HG03378 (cell line): ENCODE data around the gene GID4.

ENCODE experiments used
- ATAC-seq: cut with Tn5 transposase; IDR thresholded peaks from one replicate; pipeline ENCODE4 v1.9.1; 2021; ENCODE audit warnings: mild to moderate bottlenecking, moderate library complexity; ENCODE audit not compliant: unreplicated experiment

Gene GID4

DNA sequence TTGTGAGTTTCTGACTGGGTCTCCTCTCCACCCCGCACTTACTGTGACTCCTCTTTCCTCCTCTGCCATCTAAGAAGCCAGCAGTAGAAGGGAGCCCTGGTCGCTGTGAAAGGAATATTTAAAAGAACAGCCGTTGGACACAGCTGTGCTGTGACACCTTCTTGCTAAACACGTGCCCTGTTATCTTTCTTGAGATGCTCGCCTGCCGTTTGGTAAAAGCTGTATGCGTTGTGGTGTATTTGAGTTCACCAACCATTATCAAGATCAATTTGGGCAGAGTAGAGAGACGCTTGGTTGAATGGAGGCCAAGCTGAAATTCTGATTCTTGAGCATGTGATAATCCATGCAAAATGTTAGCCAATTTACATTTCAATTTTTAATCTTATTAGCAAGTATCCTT, 3.8 kb downstream of the GID4 start:
- ATAC-seq: no peak

DNA sequence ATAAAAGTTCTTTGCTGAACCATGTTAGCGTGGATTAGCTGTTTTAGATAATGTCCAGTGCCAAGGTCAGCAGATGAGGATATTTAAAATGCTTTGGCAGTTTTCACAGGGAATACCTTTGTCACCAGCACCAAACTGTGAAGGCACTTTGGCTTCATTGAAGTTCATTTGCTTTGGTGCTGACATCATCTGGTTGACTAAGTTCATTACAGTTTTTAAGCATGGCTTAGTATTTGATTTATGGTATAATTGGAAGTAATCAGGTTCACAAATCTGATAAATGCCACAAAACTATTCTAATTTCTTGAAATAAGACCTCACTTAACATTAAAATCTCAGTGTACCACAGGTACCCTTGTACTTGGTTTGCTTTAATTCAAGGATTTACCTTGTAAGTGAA, 4.3 kb downstream of the GID4 start:
- ATAC-seq: no peak

DNA sequence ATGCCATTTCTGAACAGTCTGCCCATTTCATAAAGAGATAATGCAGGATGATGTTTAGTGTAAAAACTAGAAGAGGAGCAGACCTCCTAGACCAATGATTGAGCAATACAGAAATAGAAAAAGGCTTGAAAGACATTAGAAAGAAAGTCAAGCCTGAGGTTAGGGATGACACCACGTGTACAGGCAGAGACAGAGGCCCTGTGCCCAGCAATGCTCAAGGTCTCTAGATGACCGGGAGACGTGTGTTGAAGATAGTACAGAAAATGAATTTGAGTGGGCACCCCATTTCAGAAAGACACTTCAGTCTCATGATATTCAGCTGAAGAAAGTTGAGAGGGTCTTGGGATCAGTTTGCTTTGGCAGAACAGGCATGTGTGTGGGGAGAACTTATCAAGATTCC, 5.4 kb downstream of the GID4 start:
- no peak for ATAC-seq

DNA sequence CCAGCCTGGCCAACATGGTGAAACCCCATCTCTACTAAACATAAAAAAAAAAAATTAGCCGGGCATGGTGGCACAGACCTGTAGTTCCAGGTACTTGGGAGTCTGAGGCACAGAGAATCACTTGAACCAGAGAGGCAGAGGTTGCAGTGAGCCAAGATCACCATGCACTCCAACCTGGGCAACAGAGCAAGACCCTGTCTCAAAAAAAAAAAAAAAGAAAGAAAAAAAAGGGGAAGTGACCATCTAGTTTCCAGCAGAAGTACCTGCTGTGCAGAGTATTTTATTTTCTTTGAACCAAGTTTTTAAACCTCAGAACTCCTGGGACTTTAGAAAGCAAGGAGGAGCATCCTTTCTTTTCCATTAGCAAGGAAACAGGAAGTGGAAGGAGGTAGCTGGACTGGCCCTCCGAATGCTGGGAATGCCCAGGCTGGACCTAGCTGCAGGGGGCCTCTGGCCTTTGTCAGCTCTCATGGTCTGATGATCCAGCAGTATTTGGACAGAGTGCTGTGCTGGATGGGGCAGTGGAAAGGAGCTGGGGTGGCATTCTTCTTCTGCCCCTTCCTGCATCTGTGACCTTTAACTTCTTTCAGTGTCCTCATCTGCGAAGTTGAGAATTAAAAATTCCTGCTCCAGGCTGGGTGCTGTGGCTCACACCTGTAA, 6.6 kb downstream of the GID4 start:
- no peak for ATAC-seq

DNA sequence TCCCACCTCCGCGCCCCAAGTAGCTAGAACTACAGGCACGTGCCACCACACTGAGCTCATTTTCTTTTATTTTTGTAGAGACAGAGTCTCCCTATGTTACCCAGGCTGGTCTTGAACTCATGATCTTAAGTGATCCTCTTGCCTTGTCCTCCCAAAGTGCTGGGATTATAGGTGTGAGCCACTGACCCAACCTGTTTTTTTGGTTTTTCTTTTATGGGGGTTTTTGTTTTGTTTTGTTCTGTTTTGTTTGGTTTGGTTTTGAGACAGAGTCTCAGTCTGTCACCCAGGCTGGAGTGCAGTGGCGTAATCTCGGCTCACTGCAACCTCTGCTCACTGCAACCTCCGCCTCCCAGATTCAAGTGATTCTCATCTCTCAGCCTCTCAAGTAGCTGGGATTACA, 16.4 kb downstream of the GID4 start:
- ATAC-seq: no peak

DNA sequence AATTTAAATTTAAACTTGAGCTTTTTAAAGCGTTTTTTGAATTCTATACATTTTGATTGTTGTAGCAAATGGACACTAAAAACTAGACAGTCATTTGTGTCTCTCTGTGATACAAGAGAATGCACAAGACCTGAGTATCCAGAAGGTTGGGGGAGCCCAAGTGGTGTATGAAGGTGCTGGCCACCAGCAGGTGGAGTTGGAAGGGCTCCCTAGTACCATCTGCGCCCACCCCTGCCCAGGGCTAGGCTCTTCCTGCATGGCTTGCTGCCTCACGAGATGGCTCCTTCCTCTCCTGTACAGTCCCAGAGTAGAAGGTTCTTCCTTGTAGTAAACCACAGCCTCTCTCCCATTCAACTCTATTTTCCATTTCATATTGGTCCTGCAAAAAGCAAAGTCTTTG, 17.0 kb downstream of the GID4 start:
- no peak for ATAC-seq

DNA sequence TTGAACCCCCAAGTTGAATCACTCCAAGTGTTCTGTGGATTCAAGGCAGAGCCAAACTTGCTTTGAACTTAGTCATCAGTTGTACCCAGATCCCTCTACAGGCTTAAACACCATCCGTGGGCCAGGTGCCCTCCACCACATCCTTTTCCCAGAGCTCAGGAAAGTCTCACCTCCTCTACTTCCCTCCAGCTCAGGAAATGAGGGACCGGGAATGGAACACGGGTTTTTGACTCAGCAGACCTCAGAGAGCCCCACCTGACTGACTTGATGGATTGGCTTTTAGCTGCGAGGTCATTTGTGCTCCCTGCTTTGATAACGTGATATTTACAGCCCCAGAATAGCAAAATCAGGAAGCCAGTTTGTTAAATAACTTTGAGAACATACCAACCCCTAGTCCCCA, 20.1 kb downstream of the GID4 start:
- ATAC-seq: no peak

DNA sequence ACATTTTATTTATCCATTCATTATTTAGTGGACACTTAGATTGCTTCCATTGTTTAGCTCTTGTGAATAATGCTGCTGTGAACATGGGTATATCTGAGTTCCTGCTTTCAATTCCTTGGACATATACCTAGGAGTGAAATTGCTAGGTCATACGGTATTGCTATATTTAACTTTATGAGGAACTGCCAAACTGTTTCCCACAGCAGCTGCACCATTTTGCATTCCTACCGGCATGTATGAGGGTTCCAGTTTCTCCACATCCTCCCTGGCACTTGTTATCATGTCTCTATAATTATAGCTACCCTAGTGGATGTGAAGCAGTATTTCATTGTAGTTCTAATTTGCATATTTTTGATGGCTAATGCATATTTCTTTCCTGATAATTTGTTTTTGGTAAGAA, 24.8 kb downstream of the GID4 start:
- ATAC-seq: no peak

DNA sequence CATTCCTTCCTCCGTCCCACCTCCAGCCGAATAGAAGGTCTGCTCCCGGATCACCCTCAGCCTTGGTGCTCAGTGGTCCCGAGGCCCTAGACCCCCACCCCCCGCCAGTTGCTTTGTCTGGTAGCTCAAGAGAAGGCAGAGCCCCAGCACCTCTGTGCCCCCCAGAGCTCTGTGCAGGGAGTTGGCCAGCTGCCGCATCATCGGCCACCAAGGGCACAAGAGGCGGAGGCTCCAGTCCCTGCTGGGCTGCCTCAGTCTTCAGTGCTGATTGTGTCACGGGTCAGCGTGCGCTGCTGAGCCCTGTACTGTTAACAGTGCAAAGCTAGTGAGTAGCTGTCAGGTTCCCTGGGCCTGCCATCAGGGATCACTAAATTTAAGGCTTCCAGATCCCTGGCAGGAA, 26.3 kb downstream of the GID4 start:
- no peak for ATAC-seq

DNA sequence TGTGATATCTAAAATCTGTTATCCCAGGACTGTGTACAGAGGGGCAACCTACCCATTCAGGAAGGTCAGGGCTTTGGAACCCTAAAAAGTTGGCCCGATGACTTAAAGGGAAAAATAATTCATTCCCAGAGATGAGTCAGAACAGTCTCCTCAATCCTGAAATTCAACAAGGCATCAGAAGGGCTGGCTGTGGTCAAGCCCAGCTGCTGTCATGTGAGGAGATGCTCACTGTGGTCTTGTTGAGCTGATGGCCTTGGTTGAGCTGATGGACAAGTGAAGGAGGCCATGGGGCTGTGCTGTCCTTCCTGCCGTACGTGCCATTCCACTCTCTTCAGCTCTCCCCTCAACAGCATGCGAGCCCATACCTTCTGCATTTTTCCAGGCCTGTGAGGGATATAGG, 27.7 kb downstream of the GID4 start:
- ATAC-seq: no peak

DNA sequence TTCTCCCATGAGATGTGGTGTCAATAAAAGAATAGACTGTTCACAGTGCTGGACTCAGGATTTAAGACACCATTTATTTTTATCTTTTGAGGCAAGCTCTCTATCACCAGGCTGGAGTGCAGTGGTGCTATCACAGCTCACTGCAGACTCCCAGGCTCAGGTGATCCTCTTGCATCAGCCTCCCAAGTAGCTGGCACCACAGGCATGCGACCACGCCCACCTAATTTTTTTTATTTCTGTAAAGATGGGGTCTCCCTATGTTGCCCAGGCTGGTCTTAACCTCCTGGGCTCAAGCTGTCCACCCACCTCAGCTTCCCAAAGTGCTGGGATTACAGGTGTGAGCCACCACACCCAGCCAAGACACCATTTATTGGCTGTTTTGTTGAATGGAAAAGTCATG, 29.9 kb downstream of the GID4 start:
- ATAC-seq: no peak

DNA sequence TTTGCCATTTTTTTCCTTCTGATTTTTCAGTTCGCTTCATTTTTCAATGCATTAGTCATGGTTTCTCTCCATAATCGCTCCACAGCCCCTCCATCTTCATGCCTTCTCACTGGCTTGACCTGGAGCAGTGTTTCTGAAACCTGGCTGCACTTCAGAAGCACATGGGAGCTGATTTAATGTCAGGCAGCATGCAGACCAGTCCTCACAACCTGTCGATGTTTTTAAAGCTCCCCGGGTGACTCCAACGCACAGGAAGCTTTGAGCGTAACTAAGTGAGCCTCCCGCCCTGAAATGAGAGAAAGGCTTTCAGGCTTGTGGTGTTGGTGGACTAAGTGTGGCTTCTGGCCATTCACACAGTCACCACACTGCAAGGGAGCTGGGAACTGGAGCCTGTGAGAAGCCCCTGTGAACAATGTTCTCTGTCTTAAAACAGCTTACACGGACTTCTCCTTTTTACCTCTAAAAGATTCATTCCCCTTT, 31.7 kb downstream of the GID4 start:
- ATAC-seq: no peak

DNA sequence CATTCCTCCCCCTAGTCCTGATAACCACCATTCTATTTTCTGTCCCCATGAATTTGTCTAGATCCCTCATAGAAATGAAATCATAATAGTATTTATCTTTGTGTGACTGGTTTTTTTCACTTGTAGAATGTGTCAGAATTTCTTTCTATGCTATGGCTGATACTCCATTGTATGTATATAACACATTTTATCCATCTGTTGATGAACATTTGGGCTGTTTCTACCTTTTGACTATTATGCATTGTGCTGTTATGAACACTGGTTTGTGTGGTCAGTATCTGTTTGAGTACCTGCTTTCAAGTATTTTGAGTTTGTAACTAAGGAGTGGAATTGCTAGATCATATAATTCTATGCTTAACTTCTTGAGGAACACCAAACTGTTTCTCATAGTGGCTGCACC, 32.5 kb downstream of the GID4 start:
- no peak for ATAC-seq

DNA sequence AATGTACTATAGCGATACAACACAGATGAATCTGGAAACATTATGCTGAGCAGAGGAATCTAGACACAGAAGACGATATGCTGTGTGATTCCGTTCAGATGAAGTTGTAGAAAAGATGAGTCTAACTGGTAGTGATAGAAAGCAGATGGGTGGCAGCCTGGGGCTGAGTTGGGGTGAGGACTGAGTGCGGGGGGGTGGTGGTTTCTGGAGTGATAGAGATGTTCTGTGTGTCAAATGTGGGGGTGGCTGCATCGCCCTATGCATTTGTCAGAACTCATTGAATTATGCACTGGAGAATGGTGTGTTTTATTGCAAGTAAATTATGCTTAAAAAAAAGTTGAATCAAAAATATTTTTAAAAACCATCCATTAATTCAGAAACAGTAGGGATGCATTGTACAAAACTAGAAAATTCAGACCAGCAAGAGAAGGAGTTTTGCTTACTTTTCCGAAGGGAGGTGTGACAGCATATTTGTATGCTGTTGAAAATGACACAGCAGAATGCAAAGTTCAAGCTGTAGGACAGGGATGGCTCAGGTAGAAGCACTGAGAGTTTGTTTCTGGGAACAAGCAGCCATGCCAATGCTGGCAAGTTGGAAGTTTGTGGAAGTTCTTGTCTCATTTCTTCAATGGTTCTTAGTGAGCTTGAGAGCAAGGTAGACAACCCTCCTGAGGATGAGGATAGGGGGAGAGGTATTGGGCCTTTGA, 35.5 kb downstream of the GID4 start:
- no peak for ATAC-seq

DNA sequence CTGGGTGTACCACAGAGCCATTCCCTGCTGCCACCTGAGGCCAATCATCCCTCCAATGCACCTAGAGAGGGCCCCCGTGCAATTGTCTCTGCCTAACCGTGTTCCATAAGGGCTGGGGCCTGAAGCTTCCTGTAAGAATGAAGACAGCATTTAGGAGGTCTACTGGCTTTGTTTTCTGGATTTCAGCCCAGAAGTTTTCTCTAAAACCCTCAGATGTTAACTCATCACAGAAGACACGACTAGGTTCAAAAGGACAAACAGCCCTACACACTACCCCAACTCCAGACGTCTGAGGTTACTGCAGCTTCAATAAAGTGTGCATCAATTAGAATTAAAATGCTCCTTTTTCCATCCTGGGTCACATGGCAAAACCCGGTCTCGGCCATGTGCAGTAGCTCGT, 37.7 kb downstream of the GID4 start:
- ATAC-seq: no peak

DNA sequence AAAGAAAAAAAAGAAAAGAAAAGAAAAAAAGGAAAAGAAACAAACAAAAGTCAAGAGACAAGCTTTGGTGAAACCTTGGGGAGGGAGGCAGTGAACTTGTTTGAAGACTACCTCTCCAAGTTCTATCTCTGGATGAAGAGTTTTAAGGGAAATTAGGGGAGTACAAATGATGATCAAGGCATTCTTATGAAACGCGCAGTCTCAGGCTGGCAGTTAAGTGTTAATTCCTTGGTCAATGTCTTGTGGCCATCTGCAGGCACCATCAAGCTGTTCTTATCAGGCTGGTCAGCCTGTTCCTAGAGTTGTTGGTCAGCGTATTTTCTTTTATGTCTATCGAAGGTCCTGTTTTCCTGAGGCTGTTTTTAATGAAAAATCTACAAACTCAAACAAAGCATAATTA, 40.3 kb downstream of the GID4 start:
- no peak for ATAC-seq

DNA sequence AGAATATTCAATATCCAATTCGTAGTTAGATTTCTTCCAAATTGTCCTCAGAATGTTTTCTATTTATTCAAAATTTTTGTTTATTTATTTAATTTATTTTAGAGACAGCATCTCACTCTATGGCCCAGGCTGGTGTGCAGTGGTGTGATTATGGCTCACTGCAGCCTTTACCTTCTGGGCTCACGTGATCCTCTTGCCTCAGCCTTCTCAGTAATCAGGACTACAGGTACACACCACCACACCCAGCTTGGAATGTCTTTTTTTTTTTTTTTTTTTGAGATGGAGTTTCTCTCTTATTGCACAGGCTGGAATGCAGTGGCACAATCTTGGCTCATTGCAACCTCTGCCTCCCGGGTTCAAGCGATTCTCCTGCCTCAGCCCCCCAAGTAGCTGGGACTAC, 45.0 kb downstream of the GID4 start:
- ATAC-seq: no peak

DNA sequence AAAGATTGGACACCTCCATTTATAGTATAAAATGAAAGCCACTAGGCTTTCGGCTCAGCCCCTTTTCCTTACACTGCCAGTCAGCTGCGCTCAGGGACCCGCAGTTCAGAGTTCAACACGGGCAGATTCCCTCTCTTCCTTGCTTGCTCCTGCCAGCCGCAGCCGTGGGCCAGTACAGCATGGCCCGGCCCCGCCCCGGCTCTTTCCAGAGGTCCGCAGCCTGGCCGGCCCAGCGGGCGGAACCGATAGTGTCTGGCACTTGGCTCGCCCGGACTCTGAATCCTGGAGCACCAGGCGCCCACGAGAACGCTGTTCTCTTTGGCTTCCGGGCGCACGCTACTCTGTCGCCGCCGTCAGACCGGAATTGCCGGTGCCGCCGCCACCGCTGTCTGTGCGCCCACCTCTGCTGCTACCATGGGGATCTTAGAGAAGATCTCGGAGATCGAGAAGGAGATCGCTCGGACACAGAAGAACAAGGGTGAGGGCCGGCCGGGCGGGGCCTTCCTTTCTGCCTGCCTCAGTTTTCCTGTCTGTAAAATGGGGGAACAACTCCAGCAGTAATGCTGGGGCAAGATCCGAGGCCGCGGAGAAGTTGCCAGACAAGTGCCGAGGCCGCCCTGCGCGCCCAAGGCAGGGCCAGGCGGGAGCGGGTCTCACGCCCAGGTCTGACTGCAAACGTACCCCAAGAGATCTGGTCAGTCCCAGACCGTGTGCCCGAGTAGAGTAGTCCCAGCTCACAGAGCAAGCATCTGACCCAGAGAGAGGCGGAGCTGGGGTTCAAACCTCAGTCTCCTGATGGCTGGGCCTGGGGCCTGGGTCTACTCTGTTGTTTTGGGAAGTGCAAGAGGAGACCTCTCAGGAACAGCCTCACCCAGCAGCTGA, 48.6 kb downstream of the GID4 start, which contains the start of gene DRG2:
Gene DRG2, plus strand, starts transcription at position 339 of the 882 bp plus-strand sequence. Its CDS starts 76 bp downstream, at position 415.
- ATAC-seq: peak; percentile 76

DNA sequence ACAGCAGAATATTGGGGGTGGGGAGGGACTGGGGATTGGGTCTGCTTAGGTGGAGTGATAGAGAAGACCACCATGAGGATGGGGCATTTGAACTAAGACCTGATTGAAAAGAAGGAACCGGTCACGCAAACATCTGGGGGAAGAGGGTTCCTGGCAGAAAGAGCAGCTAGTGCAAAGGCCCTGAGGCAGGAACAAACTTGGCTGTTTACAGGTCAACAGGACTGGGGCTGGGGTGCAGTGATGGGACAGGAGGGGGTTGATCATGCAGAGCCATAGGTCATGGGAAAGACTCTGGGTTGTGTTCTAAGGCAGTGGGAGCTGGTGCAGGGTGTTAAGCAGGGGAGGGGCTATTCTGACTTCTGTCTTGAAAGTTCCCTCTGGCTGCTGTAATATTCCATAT, 50.4 kb downstream of the GID4 start:
- no peak for ATAC-seq

DNA sequence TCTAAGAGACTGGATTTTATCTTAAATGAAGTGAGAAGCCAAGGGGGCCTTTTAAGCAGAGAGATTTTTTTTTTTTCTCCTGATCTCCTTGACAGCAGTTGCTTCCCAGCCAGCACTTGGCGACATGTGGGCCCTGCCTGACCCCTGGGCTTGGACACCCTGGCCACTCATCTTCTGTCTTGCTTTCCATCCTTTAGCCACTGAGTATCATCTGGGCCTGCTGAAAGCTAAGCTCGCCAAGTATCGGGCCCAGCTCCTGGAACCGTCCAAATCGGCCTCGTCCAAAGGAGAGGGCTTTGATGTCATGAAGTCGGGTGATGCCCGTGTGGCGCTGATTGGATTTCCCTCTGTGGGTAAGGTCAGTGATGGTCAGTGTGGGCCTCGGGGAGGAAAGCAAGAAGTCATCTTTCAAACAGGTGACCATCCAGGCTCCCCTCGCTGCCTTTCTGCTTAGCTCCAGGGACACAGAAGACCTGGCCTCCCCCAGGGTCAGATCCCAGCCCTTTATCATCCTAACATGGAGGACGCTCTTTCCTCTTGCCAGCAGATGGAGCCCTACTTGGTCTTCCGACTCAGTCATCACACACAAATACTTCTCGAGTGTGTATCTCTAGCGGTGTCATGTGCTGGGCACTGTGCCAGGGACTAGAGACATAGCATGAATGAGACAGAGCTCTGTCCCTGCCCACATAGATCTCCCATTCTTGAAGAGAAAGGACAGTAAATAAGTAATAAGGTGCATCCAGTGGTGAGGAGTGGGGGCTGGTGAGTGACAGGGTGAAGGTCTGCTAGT, 54.6 kb downstream of the GID4 start:
- ATAC-seq: no peak

DNA sequence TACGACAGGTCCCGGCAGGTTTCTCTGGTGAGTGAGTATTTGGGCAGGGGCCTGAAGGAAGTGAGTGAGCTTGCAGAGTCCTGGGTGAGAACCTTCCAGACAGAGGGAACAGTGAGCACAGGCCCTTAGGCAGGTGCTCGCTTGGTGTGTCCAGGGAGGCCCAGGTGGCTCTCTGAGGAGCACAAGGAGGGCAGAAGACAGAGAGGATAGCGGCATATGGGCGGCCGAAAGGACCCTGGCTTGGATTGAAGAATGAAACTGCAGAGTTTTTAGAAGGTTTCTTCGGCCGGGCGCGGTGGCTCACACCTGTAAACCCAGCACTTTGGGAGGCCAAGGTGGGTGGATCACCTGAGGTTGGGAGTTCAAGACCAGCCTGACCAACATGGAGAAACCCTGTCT, 55.2 kb downstream of the GID4 start:
- no peak for ATAC-seq
